Activated gamma-delta T cell treated with anti-CD3 and anti-CD28 coated beads, Interleukin-2, amount 50 U/mL, for 16 hours (primary cell): ENCODE data around the gene TXNRD1.

Source experiments
- DNase-seq: peaks from one replicate; pipeline ENCODE4 v3.0.0-alpha.2; 2020; ENCODE audit warnings: low read depth

The TXNRD1 gene

GRCh38 chr12:104350211-104351056, 134.9 kb downstream of the TXNRD1 start:
- no peak for DNase-seq

- DNase-seq = no peak
Observed at GRCh38 chr12:104351057-104351983, 135.7 kb downstream of the TXNRD1 start.

DNA sequence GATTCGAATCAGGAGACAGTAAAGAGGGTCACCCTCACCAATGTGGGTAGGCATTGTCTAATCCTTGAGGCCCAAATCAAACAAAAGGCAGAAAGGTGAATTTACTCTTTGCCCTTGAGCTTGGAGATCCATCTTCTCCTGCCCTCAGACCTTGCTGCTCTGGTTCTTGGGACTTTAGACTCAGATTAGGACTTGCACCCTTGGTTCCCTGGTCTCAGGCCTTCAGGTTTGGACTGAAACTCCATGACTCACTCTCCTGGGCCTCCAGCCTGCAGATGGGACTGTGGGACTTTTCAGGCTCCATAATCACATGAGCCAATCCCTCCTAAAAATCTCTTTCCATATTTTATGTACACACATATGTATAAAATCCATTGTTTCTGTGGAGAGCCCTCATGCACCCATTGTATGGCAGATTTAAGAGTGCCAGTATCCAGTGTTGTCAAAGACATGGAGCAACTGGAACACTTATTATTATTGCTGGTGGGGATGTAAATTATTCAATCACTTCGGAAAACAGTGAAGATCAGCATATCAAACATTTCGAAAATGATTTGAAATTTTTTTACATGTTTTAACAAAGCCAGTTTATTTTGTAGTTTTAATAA, 136.6 kb downstream of the TXNRD1 start:
- no peak for DNase-seq

DNA sequence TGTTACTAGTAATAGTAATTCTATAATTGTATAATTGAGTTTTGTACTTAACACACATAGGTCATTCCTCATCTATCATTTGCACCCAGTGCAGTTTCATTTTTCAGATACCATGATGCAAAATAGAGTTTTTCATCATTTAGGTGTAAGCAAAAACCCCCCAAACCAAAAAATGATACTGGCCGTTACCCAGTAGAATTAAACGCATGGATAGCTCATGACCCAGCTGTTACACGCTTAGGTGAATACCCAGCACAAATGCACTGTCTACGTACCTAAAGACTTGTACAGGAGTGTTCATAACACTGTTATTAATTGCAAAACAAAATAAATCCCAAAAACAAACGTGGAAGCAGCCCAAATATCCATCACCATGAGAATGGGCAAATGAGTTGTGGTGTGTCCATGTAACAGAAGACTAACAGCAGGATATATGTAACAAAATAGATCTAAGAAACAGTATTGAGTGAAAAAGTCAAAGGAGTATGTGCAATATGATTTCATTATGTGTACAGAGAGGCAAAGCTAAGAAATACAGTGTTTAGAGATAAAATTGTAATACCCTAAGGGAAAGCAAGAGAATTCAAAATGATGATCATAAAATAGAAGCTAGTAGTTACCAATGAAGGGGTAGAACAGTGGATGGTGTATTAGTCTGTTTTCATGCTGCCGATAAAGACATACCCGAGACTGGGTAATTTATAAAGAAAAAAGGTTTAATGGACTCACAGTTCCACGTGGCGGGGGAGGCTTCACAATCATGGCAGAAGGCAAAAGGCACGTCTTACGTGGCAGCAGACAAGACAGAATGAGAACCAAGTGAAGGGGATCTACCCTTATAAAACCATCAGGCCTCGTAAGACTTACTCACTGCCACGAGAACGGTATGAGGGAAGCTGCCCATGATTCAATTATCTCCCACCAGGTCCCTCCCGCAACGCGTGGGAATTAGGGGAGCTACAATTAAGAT, 137.7 kb downstream of the TXNRD1 start:
- DNase-seq = no peak

DNA sequence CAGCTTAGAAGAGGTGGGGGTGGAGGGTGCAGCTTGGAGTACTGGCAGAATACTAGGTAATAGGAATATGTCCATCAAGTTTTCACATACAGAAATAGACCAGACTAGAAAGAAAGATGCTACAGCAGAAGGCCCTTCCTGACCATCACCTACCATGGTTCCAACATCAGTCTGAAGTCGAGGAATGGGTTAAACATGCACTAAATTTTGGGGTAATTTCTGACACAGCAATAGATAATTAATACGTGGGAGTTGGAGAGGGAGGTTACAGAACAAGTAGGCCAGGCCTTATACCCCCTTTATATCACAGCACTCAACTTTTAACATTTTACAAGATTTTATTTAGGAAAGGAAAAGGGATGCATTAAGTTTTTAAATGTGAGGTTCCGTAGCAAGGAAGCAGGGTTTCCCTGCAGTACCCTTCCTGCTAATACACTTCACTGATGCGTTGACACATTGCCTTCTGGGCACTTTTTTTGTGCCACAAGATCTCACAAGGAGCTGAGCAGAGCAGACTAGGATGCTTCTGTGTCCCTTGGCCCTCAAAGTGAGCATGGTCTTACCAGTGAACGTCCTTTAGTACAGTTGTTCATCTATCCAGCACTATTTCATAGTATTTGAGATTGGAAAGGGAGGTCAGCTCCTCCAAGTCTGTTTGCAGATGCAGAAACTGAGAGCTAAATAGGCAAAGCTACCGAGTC, 138.7 kb downstream of the TXNRD1 start:
- DNase-seq = no peak

DNA sequence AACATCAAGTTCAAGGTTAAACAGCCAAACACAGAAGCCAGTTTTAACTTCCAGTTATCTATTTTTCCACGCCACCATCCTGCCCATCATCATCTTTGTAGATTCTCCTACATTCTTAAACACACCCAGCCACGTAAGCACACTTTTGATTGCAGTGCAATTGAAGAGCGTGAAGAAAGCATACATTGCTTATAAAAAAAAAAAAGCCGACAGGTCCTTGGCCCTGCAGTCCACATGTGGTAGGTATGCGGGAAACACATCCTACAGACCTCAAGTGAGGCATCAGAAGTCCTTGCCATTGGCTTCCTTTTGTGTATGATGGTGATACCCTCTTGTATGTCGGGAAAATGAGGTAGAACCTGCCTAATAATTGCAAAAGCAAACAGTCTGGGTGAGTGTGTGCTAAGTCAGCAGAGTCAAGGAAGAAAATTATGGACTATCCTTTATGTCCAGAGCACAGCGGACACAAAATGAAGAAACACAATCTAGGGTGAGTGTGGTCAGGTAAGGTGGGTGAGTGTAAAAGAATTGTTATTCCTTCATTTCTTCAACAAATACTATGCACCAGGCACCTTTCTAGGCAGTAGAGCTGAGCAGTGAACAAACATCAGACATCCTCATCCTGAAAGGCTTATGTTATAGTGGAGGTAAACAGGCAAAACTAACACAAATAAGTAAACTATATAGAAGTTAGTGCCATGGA, 139.4 kb downstream of the TXNRD1 start:
- DNase-seq = no peak

GRCh38 chr12:104355630-104356029, 140.1 kb downstream of the TXNRD1 start:
- no peak for DNase-seq

DNA sequence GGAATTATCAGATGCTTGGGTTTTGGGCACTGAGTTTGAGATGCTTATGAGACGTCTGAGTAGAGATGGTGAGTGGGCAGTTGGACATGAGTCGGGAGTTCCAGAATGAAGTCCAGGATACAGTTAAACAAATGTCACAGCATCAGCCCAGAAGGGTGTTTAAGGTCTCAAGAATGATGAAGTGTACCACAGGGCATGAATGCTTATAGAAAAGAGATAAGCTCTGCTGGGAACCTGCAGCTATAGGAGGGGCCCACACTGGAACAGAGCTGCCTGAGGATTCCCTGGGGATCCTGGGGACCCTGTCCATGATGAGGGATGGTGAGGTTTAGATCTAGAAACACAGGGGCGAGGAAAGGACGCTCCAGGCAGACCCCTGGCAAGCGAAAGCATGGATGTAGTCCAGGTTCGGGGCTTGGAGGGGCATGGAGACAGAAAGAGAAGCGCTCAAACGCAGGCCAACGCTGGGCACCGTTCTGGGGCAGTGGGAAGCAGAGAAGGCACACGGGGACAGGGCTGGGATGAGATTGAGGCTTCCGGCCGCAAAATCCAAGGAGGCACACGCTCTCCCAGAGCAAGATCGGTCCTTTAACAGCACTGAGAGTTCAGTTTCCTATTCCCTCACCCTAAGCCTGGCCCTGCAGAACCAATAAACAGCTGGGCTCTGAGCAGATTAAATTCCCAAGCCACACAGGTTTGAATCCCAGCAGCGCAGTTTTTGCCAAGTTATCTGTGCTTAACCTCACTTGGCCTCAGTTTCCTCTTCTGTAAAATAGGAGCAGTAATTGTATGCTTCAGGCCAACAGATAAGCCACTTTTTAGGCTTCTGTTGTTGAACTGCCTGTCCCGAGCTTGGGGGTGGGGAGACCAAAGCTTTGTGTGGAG, 140.9 kb downstream of the TXNRD1 start:
- DNase-seq = no peak

DNA sequence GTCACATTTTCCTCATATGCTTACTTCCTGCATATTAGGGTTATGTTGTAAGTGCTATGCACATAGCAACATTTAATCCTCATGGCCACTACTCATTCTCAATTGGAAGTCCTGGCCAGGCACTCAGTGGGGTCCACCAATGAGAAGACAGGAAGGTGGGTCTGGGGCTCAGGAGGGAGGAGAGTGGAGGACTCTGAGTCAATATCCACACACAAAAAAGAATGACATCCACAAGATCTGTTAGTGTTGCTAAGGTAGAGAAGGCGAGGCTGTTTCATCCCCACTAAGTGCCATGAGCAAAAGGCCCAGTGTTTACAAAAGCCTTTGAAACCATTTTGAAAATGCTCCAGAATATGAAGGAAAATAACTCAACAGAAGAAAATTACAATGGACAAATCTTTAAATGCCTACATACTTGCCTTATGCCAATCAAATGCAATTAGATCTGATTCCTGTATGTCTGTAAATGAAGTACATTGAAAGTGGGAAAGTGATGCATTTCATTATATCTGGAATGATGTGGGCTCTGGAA, 141.9 kb downstream of the TXNRD1 start:
- no peak for DNase-seq

DNA sequence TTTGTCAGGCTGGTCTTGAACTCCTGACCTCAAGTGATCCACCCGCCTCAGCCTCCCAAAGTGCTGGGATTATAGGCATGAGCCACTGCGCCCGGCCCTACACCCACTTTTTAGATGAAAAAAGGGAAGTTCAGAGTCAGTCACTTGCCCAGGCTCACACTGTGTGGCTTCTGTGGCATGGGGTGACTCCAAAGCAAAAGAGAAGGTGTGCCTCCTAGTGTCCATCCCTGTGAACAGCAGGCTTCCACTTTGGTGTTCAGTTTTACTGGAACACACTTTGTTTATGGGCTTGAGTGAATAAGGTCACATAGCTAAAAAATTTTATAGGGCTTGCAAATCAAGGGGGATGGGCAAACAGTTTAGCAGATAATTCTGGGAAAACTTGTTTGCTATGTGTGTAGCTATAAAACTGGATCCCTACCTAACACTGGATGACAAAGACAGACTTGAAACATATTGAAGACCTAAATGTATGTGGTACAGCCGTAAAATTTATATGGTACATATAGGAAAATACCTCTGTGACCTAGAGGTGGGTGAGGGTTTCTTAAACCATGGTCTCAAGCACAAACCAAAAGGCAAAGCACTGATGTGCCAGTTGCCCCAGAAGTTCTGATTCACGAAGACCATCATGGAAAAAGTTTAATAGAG, 142.9 kb downstream of the TXNRD1 start:
- DNase-seq = peak; percentile 43

DNA sequence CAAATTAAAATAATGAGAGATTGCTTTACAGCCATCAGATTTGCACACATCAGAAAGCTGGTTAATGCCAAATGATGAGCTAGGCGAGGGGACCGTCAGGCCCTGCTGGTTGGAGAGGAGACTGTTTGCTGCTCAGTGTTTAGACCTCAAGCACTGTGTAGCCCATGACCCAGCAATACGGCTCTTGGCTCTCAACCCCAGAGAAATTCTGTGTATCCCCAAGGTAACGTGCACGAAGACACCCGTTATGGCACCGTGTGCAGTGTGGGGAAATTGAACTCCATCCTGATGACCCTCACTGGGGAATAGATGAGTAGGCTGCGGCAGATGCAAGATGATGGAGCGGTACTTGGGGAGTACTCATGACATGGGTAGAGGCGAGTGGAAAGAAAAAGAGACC, 143.6 kb downstream of the TXNRD1 start:
- no peak for DNase-seq

- no peak for DNase-seq
Observed at GRCh38 chr12:104360157-104360556, 144.6 kb downstream of the TXNRD1 start.

- no peak for DNase-seq
Observed at GRCh38 chr12:104360983-104361707, 145.6 kb downstream of the TXNRD1 start.

GRCh38 chr12:104365921-104366410, 150.4 kb downstream of the TXNRD1 start:
- DNase-seq = no peak

- DNase-seq = no peak
Observed at GRCh38 chr12:104369708-104370107, 154.1 kb downstream of the TXNRD1 start.

DNA sequence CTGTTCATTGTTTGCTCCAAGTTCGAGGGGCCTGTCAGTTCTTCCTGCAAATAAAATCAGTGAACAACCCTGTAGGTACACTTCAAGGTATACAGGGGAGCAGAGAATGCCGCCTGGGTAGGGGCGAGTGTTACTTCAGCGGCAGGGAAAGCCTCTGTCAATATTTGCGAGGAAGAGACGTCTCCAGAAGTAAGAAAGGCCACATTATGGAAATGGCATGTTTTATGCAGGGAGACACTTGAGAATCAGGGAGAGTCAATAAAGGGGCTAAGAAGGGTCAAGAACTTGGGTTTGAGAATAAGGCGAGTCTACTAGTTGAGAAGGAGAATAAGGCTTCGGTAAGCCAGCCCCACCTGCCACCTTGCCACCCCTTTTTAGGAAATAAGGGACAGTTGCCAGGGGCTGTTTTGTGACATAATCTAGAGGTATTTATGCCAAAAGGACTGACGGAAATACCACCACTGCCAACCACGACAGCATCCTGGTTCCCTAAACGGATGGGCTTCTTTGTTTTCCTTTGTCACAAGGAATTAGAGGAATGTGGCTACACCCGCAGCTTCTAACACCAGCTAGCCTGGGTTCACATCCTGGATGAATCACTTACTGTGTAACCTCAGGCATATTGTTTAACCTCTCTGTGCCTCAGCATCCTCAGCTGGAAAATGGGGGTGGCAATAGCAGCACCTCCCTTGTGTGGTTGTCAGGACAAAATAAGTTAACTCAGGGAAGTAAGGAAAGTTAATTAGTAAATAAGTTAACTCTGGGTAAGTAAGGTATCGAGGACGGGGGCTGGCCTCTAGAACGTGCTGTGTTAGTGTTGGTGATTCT, 155.7 kb downstream of the TXNRD1 start:
- no peak for DNase-seq
